ENCODE results near the gene IL15RA. TPM values are rescaled to one million over a fixed set of nuclear protein-coding genes. Genes with fewer than 3 reads are reported as not detected.

IL15RA gene
- total and polyA plus RNA-seq, 10 of the 15 experiments (the other 5 are each of a cell fraction or from before 2014, with no cell fraction given): 2.0 to 14.8 (median 12.1) TPM

- TF ChIP-seq JUND (IDR thresholded peaks at IDR 0.05; ENCODE audit: low read depth, low read length) (no peak), ETV6 (conservative IDR thresholded peaks at IDR 0.05 in 1 of 2, IDR thresholded peaks at IDR 0.05 in 1 of 2; ENCODE audit: borderline replicate concordance in 1 of 2, low read depth in 1 of 2) (no peak), REST (IDR thresholded peaks at IDR 0.05; ENCODE audit: low read depth, low read length) (no peak)
Observed at GRCh38 chr10:5911670-5912069, 65.7 kb downstream of the IL15RA start (continued).

GRCh38 chr10:5910323-5911100 lies 66.8 kb downstream of the IL15RA start:
- Histone ChIP-seq H4K20me1 (ENCODE audit: control insufficient read depth, insufficient read depth) (no peaks in the 10 kb centered on the region), H3K27me3 (replicated peaks in 1 of 2; ENCODE audit: control insufficient read depth in 2 of 2, insufficient read depth in 2 of 2, low read length in 1 of 2) (no peaks in the 10 kb centered on the region), H3K79me2 (ENCODE audit: control insufficient read depth, insufficient read depth, low read length) (no peaks in the 10 kb centered on the region; the same call in none of the 2 replicates), H3K4me1 (ENCODE audit: control insufficient read depth, insufficient read depth, low read length) (peaks cover 4% of the 10 kb centered on the region), H3K9ac (ENCODE audit: control insufficient read depth, insufficient read depth, low read length) (no peak overlapping the region), H2AFZ (ENCODE audit: control insufficient read depth, low read depth, low read length) (no peak overlapping the region), H3K36me3 (ENCODE audit: control insufficient read depth in 2 of 2, insufficient read depth in 2 of 2, low read length in 1 of 2) (peaks cover 21 to 32% of the 10 kb centered on the region in 2 experiments), H3K9me3 (replicated peaks; ENCODE audit: control insufficient read depth, insufficient read depth, low read length) (no peaks in the 10 kb centered on the region; the same call in 2 of the 3 replicates), H3K4me3 (no peak overlapping the region), H3K27ac (ENCODE audit: control insufficient read depth, insufficient read depth) (no peak overlapping the region), H3K4me2 (ENCODE audit: control insufficient read depth, insufficient read depth) (no peak overlapping the region)
- ChIA-PET RAD21 (ENCODE audit: unreplicated experiment) (interaction anchor here (0.8 kb wide), 1 partner anchor 14 kb away, joined by 3 read pairs; no protein-coding TSS in a partner anchor), SMC1A (ENCODE audit: uncharacterized antibody, unreplicated experiment) (no interaction called here), POLR2A (no interaction called here), CTCF (no interaction called here)
- intact Hi-C loops (cut with micrococcal nuclease; ENCODE audit: unreplicated experiment): no loop called here
- WGBS (ENCODE audit: insufficient coverage, insufficient replicate concordance, low lambda C conversion rate, missing lambda C conversion rate): 97% methylated on average over 18 of the region's 18 CpGs
- no peak for FAIRE-seq
- no TSS peak for BruUV-seq (replicated peaks)
- no peak for DNase-seq (ENCODE audit: low read depth, low spot score)
- in situ Hi-C loops (cut with MboI): no loop called here
- no peak for ATAC-seq
- TF ChIP-seq TCF3 (IDR thresholded peaks at IDR 0.05; ENCODE audit: borderline replicate concordance, insufficient read depth, low read depth, low read length): no peak
- no peak for TF ChIP-seq E4F1 (IDR thresholded peaks at IDR 0.05; ENCODE audit: borderline replicate concordance, partially characterized antibody)
- no peak for TF ChIP-seq WRNIP1 (IDR thresholded peaks at IDR 0.05; ENCODE audit: borderline replicate concordance, low read depth, low read length)
- TF ChIP-seq CBFB (IDR thresholded peaks at IDR 0.05; ENCODE audit: low read depth): no peak
- TF ChIP-seq SUZ12 (IDR thresholded peaks at IDR 0.05; ENCODE audit: unreplicated experiment): no peak
- no peak for TF ChIP-seq NR2C1 (IDR thresholded peaks at IDR 0.05)
- TF ChIP-seq POLR2AphosphoS2 (IDR thresholded peaks at IDR 0.05; ENCODE audit: low read depth, low read length): no peak
- TF ChIP-seq BCLAF1 (IDR thresholded peaks at IDR 0.05): no peak
- TF ChIP-seq CHD1 (IDR thresholded peaks at IDR 0.05; ENCODE audit: low read depth, low read length): no peak

All from GM12878 (cell line).